ENCODE results near the gene CCSER1. TPM values are rescaled to one million over a fixed set of nuclear protein-coding genes. Genes with fewer than 3 reads are reported as not detected.

Gene CCSER1
- total RNA-seq, 4 donors from 2014 or later = 3.6 to 7.0 (median 5.5) TPM

DNA sequence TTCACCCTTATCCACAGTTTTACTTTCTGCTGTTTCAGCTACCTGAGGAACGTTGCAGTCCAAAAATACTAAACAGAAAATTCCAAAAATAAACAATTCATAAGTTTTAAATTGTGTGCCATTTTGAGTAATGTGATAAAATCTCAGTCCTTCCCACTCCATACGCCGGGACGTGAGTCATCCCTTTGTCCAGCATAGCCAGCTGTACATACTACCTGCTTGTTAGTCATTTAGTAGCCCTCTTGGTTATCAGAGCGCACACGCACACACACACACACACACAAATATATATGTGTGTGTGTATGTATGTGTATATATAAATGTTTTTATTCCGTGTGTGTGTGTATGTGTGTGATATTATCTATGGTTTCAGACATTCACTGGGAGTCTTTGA lies 4.8 kb upstream of the CCSER1 start:
- TF ChIP-seq POLR2A (IDR thresholded peaks at IDR 0.05; ENCODE audit: low read depth) = no peak
- TF ChIP-seq, protein P1, sequence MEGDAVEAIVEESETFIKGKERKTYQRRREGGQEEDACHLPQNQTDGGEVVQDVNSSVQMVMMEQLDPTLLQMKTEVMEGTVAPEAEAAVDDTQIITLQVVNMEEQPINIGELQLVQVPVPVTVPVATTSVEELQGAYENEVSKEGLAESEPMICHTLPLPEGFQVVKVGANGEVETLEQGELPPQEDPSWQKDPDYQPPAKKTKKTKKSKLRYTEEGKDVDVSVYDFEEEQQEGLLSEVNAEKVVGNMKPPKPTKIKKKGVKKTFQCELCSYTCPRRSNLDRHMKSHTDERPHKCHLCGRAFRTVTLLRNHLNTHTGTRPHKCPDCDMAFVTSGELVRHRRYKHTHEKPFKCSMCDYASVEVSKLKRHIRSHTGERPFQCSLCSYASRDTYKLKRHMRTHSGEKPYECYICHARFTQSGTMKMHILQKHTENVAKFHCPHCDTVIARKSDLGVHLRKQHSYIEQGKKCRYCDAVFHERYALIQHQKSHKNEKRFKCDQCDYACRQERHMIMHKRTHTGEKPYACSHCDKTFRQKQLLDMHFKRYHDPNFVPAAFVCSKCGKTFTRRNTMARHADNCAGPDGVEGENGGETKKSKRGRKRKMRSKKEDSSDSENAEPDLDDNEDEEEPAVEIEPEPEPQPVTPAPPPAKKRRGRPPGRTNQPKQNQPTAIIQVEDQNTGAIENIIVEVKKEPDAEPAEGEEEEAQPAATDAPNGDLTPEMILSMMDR (IDR thresholded peaks at IDR 0.05) = no peak
- no peak for TF ChIP-seq EP300 (IDR thresholded peaks at IDR 0.05)
- no peak for TF ChIP-seq POLR2AphosphoS5 (IDR thresholded peaks at IDR 0.05)
- intact Hi-C loops (cut with DNase I) = loop anchor here (10.0 kb wide), 1 partner anchor 172 kb away; no protein-coding TSS in a partner anchor
- H3K27me3 ChIP-seq = no peaks in the 10 kb centered on the region
- H3K4me3 ChIP-seq = no peak overlapping the region
- DNase-seq (ENCODE audit: extremely low spot score) = no peak
- H3K27ac ChIP-seq (replicated peaks in 1 of 4) = no peak overlapping the region
- no peaks in the 10 kb centered on the region for H3K9me3 ChIP-seq
- H3K36me3 ChIP-seq = no peaks in the 10 kb centered on the region
- peaks cover 0 to 9% (median 7%) of the 10 kb centered on the region in 4 donors for H3K4me1 ChIP-seq
- WGBS = 73% methylated on average over 7 of the region's 7 CpGs

- peaks cover 0 to 26% (median 24%) of the 10 kb centered on the region in 4 donors for H3K4me1 ChIP-seq
- no peak overlapping the region for H3K27ac ChIP-seq (replicated peaks in 1 of 4)
- no peak for DNase-seq (ENCODE audit: extremely low spot score)
- H3K27me3 ChIP-seq = no peaks in the 10 kb centered on the region
- intact Hi-C loops (cut with DNase I) = loop anchor here (10.0 kb wide), 1 partner anchor 171 kb away; no protein-coding TSS in a partner anchor
- H3K4me3 ChIP-seq = no peak overlapping the region
- no peaks in the 10 kb centered on the region for H3K9me3 ChIP-seq
- no peaks in the 10 kb centered on the region for H3K36me3 ChIP-seq
- no peak for TF ChIP-seq POLR2A (IDR thresholded peaks at IDR 0.05; ENCODE audit: low read depth)
Observed at GRCh38 chr4:90124276-90124675, 2.9 kb upstream of the CCSER1 start.

DNA sequence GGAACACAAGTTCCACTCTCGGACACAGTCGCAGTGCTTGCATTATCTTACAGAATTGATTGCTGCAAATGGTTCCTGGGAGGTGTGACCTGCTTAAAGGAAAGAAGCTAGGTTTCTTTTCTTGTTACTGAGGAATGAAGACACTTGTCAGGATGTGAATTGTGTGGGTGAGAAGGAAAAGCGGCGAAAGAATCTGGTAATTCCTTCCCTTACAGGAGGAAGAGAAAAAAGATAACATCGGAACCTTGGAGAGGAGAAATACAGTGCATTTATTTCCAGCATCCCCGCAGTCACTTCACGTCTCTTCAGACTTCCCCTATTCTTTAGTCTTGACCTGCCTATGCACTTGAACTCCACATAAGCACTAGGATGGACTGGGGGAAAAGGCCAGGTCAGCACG lies 389 bp upstream of the CCSER1 start:
- Histone ChIP-seq H3K27ac (replicated peaks in 1 of 4) (peak overlapping the region; percentile 69 to 85 (median 78)), H3K27me3 (no peaks in the 10 kb centered on the region), H3K36me3 (no peaks in the 10 kb centered on the region), H3K9me3 (no peaks in the 10 kb centered on the region), H3K4me1 (peaks cover 0 to 27% (median 25%) of the 10 kb centered on the region in 4 donors), H3K4me3 (peak overlapping the region; percentile 67 to 77 (median 73))
- no peak for DNase-seq (ENCODE audit: extremely low spot score)
- TF ChIP-seq EP300 (IDR thresholded peaks at IDR 0.05) (no peak), POLR2AphosphoS5 (IDR thresholded peaks at IDR 0.05) (no peak), POLR2A (IDR thresholded peaks at IDR 0.05; ENCODE audit: low read depth) (no peak)
- TF ChIP-seq, protein P1 (IDR thresholded peaks at IDR 0.05) = no peak
- intact Hi-C loops (cut with DNase I) = loop anchor here (10.0 kb wide), 1 partner anchor 168 kb away; no protein-coding TSS in a partner anchor
- 30% methylated on average over 8 of the region's 8 CpGs for WGBS

DNA sequence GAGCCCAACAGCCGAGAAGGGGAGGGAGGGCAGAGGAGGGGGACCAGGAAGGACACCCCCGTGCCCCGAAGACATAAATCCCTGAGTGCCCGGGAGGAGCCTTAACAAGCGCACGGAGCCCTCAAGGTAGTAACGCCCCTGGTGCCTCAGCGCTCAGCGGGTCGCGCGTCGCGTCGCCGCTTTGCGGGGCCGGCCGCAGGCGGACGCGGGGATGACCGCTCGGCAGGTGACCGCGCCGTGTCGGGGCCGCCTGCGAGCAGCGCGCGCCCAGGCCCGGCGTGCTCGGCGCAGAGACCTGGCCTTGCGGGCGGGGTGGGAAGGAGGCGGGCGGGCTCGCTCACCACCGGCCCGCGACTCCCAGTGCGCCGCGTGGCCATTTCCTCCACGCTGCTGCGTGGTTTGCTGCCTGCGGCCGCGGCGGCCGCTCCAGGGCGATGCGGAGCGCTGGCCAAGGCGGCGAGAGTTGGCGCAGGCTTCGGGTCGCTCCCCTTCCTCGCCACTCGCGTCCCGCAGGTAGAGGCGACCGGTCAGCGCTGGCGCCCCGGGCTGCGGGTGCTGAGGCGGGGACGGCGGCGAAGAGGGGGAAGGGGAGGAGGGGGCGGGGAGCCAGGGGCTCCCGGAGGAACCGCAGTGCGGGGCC lies 632 bp downstream of the CCSER1 start:
- H3K9me3 ChIP-seq = no peaks in the 10 kb centered on the region
- H3K27ac ChIP-seq (replicated peaks in 1 of 4) = peak overlapping the region; percentile 69 to 85 (median 78)
- 0% methylated on average over 1 of the region's 81 CpGs for WGBS
- intact Hi-C loops (cut with DNase I) = loop anchor here (10.0 kb wide), 1 partner anchor 167 kb away; no protein-coding TSS in a partner anchor
- DNase-seq (ENCODE audit: extremely low spot score) = no peak
- no peaks in the 10 kb centered on the region for H3K27me3 ChIP-seq
- H3K4me1 ChIP-seq = peaks cover 0 to 27% (median 25%) of the 10 kb centered on the region in 4 donors
- TF ChIP-seq EP300 (IDR thresholded peaks at IDR 0.05) = no peak
- no peak for TF ChIP-seq POLR2A (IDR thresholded peaks at IDR 0.05; ENCODE audit: low read depth)
- no peak for TF ChIP-seq POLR2AphosphoS5 (IDR thresholded peaks at IDR 0.05)
- TF ChIP-seq, protein P1 (IDR thresholded peaks at IDR 0.05) = no peak
- H3K36me3 ChIP-seq = no peaks in the 10 kb centered on the region
- H3K4me3 ChIP-seq = peak overlapping the region; percentile 67 to 77 (median 73)

GRCh38 chr4:90128961-90129495 lies 1.8 kb downstream of the CCSER1 start:
- TF ChIP-seq POLR2AphosphoS5 (IDR thresholded peaks at IDR 0.05) (no peak), EP300 (IDR thresholded peaks at IDR 0.05) (no peak), POLR2A (IDR thresholded peaks at IDR 0.05; ENCODE audit: low read depth) (no peak)
- TF ChIP-seq, protein P1 (IDR thresholded peaks at IDR 0.05) = no peak
- Histone ChIP-seq H3K36me3 (no peaks in the 10 kb centered on the region), H3K27ac (replicated peaks in 1 of 4) (peak overlapping the region in 1 of 4 donors; percentile 79), H3K4me3 (peak overlapping the region; percentile 67 to 77 (median 73)), H3K27me3 (no peaks in the 10 kb centered on the region), H3K4me1 (peaks cover 0 to 27% (median 25%) of the 10 kb centered on the region in 4 donors), H3K9me3 (no peaks in the 10 kb centered on the region)
- WGBS = 53% methylated on average over 4 of the region's 4 CpGs
- intact Hi-C loops (cut with DNase I) = loop anchor here (10.0 kb wide), 1 partner anchor 166 kb away; no protein-coding TSS in a partner anchor
- DNase-seq (ENCODE audit: extremely low spot score) = no peak

Data from esophagus muscularis mucosa (tissue), 4 donors.